Nephron progenitor cell (in vitro differentiated cells): ENCODE results near the gene ADD1.
A peak's percentile ranks its signal among the peaks of the same experiment; 100 is the strongest.
"Not testable (repeated sequence)": the region's sequence is repeated elsewhere in the genome, so short reads cannot be mapped to it uniquely, and the experiment has no call there.

Experiments
- DNase-seq: peaks from one replicate; pipeline ENCODE4 v3.0.0; 2021
- H3K27ac Mint-ChIP-seq: 2 replicates; pipeline ENCODE4 v1.8.0; 2021; ENCODE audit warnings: mild to moderate bottlenecking, moderate library complexity, mixed read lengths
- H3K27me3 Mint-ChIP-seq: 2 replicates; pipeline ENCODE4 v1.8.0; 2021; ENCODE audit warnings: mild to moderate bottlenecking, low read depth, mixed read lengths; ENCODE audit not compliant: poor library complexity
- H3K36me3 Mint-ChIP-seq: 2 replicates; pipeline ENCODE4 v1.8.0; 2021; ENCODE audit warnings: low read depth, mixed read lengths
- H3K4me1 Mint-ChIP-seq: 2 replicates; pipeline ENCODE4 v1.8.0; 2021; ENCODE audit warnings: mixed read lengths
- H3K4me3 Mint-ChIP-seq: 2 replicates; pipeline ENCODE4 v1.8.0; 2021; ENCODE audit warnings: mild to moderate bottlenecking, moderate library complexity, mixed read lengths
- H3K9me3 Mint-ChIP-seq: 2 replicates; pipeline ENCODE4 v1.8.0; 2021; ENCODE audit warnings: mild to moderate bottlenecking, moderate library complexity, mixed read lengths
- TF ChIP-seq, protein P1 (sequence below): fragments of 200-600 bp; sonication (generic); IDR thresholded peaks from 2 replicates; pipeline ENCODE4 v1.5.0; 2021; ENCODE audit warnings: antibody characterized with exemption

ADD1 gene

GRCh38 chr4:2953496-2953895 lies 109.9 kb downstream of the ADD1 start:
- Mint-ChIP-seq H3K27ac (peak overlapping the region; percentile 69), H3K36me3 (peaks cover 82% of the 10 kb centered on the region)

GRCh38 chr4:2954358-2955185 lies 110.9 kb downstream of the ADD1 start:
- Mint-ChIP-seq H3K4me3 (no peak overlapping the region), H3K9me3 (no peaks in the 10 kb centered on the region), H3K27ac (peak overlapping the region; percentile 64), H3K4me1 (peaks cover 24% of the 10 kb centered on the region), H3K36me3 (peaks cover 79% of the 10 kb centered on the region), H3K27me3 (no peaks in the 10 kb centered on the region)
- TF ChIP-seq, protein P1, sequence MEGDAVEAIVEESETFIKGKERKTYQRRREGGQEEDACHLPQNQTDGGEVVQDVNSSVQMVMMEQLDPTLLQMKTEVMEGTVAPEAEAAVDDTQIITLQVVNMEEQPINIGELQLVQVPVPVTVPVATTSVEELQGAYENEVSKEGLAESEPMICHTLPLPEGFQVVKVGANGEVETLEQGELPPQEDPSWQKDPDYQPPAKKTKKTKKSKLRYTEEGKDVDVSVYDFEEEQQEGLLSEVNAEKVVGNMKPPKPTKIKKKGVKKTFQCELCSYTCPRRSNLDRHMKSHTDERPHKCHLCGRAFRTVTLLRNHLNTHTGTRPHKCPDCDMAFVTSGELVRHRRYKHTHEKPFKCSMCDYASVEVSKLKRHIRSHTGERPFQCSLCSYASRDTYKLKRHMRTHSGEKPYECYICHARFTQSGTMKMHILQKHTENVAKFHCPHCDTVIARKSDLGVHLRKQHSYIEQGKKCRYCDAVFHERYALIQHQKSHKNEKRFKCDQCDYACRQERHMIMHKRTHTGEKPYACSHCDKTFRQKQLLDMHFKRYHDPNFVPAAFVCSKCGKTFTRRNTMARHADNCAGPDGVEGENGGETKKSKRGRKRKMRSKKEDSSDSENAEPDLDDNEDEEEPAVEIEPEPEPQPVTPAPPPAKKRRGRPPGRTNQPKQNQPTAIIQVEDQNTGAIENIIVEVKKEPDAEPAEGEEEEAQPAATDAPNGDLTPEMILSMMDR: no peak
- DNase-seq: no peak

More at GRCh38 chr4:2953496-2953895, 109.9 kb downstream of the ADD1 start:
- Mint-ChIP-seq H3K4me3 (no peak overlapping the region), H3K4me1 (peaks cover 13% of the 10 kb centered on the region), H3K9me3 (no peaks in the 10 kb centered on the region), H3K27me3 (no peaks in the 10 kb centered on the region)
- TF ChIP-seq, protein P1: no peak
- no peak for DNase-seq

GRCh38 chr4:2955186-2956044 lies 111.8 kb downstream of the ADD1 start:
- H3K4me3 Mint-ChIP-seq, DNase-seq, H3K9me3 Mint-ChIP-seq, H3K27ac Mint-ChIP-seq, H3K27me3 Mint-ChIP-seq: not testable (repeated sequence)
- peaks cover 30% of the 10 kb centered on the region for H3K4me1 Mint-ChIP-seq
- peaks cover 73% of the 10 kb centered on the region for H3K36me3 Mint-ChIP-seq

DNA sequence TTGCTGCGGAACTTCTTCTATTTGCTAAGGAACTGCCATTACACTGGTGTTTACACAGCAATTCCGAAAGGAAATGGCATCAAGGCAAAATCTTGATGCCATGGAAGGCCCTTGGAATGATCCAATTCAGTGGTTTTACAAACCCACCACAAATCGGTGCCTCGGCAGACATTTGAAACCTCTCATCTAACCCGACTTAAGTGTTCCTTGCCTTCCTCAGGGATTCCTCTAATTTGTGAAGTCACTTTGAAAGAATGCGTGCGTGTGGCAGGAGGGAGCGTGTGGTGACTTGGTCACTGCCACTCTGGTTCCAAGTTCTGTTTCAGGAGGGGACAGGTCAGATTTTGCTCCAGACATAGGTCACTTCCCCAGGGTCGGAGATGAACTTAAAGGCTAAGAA lies 114.8 kb downstream of the ADD1 start:
- H3K9me3 Mint-ChIP-seq: no peaks in the 10 kb centered on the region
- peaks cover 2% of the 10 kb centered on the region for H3K27me3 Mint-ChIP-seq
- peak overlapping the region; percentile 99 for H3K27ac Mint-ChIP-seq
- H3K4me1 Mint-ChIP-seq: peaks cover 45% of the 10 kb centered on the region
- TF ChIP-seq, protein P1: no peak
- no peak for DNase-seq
- H3K4me3 Mint-ChIP-seq: peak overlapping the region; percentile 40
- H3K36me3 Mint-ChIP-seq: peaks cover 46% of the 10 kb centered on the region

DNA sequence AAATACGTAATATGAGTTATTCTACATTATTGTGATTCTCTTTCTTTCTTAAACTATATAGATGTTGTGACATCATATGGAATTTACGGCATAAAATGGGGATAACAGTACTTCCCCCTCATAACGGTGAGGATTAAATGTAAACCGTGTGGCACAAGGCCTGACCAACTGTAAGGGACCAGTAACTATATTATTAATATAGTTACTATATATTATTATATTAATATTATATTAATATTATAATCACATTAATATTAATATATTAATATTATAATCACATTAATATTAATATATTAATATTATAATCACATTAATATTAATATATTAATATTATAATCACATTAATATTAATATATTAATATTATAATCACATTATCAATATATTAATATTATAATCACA lies 116.8 kb downstream of the ADD1 start:
- not testable (repeated sequence) for H3K9me3 Mint-ChIP-seq, H3K4me3 Mint-ChIP-seq, H3K27ac Mint-ChIP-seq, DNase-seq, H3K27me3 Mint-ChIP-seq
- Mint-ChIP-seq H3K4me1 (peaks cover 58% of the 10 kb centered on the region), H3K36me3 (peaks cover 31% of the 10 kb centered on the region)

- Mint-ChIP-seq H3K27ac (peak overlapping the region; percentile 99), H3K4me3 (peak overlapping the region; percentile 84), H3K36me3 (peaks cover 26% of the 10 kb centered on the region), H3K27me3 (peaks cover 6% of the 10 kb centered on the region), H3K9me3 (no peaks in the 10 kb centered on the region), H3K4me1 (peaks cover 58% of the 10 kb centered on the region)
- DNase-seq: peak; percentile 41
- TF ChIP-seq, protein P1: no peak
These were observed 117.8 kb downstream of the ADD1 start for GRCh38 chr4:2961421-2961810.
